Left cardiac atrium (tissue), 4 donors: ENCODE data around the gene WDFY2. TPM values are rescaled to one million over a fixed set of nuclear protein-coding genes. Genes with fewer than 3 reads are reported as not detected.
"Not testable (repeated sequence)": the region's sequence is repeated elsewhere in the genome, so short reads cannot be mapped to it uniquely, and the experiment has no call there.

Experiments used
- ATAC-seq, 2 donors: fragments of 200-7000 bp; cut with Tn5 transposase; one replicate each; pipeline ENCODE4 v1.9.1; 2020; ENCODE audit warnings: mild to moderate bottlenecking in 2 of 2, moderate library complexity in 2 of 2
- DNase-seq: peaks from one replicate; pipeline ENCODE4 v3.0.0-alpha.2; 2020
- intact Hi-C, 2 donors: fragments of 100-400 bp; cut with DNase I; formaldehyde crosslinking; loops; one replicate each; pipeline versions ENCODE4 v1.14.1 to v1.15.1; 2022 to 2023
- long read RNA-seq: library from polyadenylated mRNA; unstranded; transcript quantifications from one replicate; pipeline ENCODE4 v2.0.0, GENCODE V29; 2021
- total RNA-seq, 2 donors: library from RNA; stranded (reverse); fragmentation: NEBNext Ultra II Directional; extraction: Animal tissue kit (Norgen Biotek cat#: 25700); gene quantifications; one replicate each; pipeline ENCODE4 v1.2.1, GENCODE V29; 2021
- donor health status: DM: no; HTN: yes; CAD: no.
- donor health status: DM: no; HTN: yes; CAD: no; lungs with severe emphysema.
- donor health status: DM: yes; HTN: yes; CAD: no.
- donor health status: Dilated cardiomyopathy.

WDFY2 gene, protein sequence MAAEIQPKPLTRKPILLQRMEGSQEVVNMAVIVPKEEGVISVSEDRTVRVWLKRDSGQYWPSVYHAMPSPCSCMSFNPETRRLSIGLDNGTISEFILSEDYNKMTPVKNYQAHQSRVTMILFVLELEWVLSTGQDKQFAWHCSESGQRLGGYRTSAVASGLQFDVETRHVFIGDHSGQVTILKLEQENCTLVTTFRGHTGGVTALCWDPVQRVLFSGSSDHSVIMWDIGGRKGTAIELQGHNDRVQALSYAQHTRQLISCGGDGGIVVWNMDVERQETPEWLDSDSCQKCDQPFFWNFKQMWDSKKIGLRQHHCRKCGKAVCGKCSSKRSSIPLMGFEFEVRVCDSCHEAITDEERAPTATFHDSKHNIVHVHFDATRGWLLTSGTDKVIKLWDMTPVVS
- total RNA-seq, result 1 to 10 TPM; 5.4 to 7.2 TPM
- long read RNA-seq, full-length matches to known transcripts, result 5 of 14 reads
- long read RNA-seq, partial matches to known transcripts, result 2 of 14 reads
- long read RNA-seq, other reads (novel, unspliced or antisense), result 7 of 14 reads

DNA sequence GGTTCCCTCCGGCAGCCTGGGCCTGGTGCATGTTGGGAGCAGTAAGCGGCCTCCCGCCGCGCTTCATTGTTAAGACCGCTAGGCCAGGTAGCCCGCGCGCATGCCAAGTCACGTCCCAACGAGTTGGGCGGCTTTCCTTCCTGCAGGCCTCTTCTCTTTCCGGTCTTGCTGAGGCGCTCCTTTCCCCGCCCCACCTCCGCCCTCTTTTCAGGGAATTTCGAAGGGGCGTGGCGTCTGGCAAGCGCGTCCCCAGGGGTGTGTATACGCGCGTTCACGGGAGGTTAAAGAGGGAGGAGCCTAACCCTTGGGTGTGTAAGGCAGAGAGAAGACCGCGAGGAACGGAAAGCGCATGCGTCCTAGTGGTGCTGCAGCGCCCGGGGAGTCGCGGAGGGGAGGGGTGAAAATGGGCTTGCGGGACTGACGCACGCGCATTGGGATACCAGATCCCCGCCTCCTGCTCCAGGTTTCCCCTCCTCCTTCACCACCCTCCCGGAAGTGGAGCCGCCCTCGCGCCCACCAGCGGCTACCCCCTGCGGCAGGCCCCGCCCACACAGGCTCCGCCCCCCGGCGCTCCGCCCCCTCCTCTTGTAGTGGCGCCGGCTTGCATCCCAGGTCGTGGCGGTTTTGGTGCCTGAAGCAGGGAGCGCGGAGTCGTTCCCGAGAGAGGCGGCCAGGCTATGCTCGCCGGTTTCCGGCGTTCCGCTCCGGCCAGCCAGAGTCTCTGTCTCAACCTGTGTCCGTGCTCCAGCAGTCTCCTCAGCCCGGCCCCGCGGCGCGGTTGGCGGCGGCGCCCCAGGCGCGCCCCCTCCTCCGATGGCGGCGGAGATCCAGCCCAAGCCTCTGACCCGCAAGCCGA is at the start of gene WDFY2:
Gene WDFY2, plus strand, starts transcription at position 588 of the 856 bp plus-strand sequence. Its CDS starts 226 bp downstream, at position 814.
- peak; percentile 95 to 96 for ATAC-seq
- intact Hi-C loops, result loop anchor here (2.0 to 10.0 kb wide), 2 partner anchors 129 to 131 kb away; partner anchors contain the start of gene INTS6 (in 2 of the 2)
- DNase-seq, result peak; percentile 99

DNA sequence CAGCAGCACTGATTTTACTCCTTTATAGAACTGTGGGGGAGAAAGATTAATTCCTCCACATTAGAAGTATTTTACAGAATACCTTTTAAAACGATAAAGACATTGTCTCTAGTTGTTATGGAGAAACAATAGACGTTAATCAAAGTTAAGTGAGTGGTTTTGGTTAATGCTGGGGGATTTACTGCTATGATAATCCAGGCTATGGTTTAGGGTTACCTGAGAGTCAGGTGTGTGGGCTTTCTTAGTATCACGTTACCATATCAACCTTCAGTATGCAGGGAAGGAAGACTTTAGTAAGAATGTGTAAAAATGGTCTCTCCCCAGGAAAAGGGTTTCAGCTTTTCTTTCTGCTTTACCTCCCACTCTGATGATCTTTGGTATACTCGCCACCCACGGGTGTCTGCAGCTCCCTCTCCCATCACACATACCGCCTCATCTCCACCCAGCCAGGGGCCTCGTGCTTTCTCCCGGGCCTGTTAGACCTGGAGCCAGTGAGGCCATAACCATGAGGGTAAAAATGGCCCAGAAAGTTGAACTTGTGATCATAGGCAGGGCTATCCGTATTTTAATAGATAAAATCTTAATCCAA is 45.6 kb upstream of the WDFY2 start:
- no peak for ATAC-seq
- no peak for DNase-seq
- intact Hi-C loops, result no loop called here

DNA sequence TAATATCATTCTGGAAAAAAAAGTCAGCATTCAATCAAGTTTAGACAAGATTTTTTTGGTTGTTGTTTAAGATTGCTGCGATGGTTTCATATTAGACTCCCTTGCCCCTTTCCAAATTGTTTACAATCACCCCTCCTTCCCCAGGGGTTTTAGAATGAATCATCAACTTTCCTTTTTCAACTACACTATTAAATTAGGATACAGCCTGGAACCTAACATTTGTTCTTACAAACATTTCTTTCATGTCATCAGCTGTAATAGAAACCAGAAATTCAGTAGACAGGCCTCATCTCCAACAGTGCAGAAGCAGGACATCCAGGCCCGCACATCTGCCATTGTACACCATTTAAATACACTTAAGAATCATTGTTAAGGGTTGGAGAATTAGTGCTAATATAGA is 44.4 kb upstream of the WDFY2 start:
- DNase-seq (no peak), ATAC-seq (peak in 1 of 2 donors; percentile 33)
- intact Hi-C loops, result no loop called here

DNA sequence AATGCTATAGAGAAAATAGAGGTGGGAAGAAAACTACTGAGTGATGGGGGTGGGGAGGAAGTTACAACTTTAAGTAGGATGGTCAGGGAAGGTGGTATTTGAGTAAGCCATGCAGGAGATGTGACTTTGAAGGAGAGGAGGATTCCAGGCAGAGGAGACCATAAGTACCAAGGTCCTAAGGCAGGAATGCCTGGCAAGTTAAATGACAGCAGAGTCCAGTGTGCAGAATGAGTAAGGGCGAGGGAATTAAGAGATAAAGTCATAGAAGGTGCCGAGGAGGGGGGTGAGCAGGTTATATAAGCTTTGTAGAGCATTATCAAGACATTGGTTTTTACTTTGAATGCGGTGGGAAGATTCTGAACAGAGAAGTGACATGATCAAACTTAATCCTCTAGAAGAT is 43.2 kb upstream of the WDFY2 start:
- ATAC-seq, result peak in 1 of 2 donors; percentile 38
- intact Hi-C loops, result no loop called here
- no peak for DNase-seq

DNA sequence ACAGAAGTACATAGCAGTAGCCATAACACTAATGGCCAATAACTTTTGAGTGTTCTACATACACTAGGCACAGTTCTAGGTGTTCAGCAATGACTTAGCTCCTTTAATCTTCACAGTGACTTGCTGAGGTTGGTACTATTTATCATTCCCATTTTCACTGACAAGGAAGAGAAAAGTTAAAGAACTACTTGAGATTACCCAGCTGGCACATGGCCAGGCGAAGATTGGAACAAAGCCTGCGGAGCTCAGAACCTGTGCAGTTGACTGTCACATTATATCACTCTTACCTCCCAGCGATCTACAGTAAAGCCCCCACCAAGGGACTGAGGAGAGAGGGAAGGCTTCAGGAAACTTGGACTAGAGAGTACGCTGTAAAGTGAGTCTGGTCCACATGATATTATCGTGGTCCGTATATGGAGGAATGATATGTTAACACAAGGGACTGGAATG is 42.4 kb upstream of the WDFY2 start:
- ATAC-seq (peak; percentile 23 to 43), DNase-seq (no peak)
- intact Hi-C loops, result no loop called here

DNA sequence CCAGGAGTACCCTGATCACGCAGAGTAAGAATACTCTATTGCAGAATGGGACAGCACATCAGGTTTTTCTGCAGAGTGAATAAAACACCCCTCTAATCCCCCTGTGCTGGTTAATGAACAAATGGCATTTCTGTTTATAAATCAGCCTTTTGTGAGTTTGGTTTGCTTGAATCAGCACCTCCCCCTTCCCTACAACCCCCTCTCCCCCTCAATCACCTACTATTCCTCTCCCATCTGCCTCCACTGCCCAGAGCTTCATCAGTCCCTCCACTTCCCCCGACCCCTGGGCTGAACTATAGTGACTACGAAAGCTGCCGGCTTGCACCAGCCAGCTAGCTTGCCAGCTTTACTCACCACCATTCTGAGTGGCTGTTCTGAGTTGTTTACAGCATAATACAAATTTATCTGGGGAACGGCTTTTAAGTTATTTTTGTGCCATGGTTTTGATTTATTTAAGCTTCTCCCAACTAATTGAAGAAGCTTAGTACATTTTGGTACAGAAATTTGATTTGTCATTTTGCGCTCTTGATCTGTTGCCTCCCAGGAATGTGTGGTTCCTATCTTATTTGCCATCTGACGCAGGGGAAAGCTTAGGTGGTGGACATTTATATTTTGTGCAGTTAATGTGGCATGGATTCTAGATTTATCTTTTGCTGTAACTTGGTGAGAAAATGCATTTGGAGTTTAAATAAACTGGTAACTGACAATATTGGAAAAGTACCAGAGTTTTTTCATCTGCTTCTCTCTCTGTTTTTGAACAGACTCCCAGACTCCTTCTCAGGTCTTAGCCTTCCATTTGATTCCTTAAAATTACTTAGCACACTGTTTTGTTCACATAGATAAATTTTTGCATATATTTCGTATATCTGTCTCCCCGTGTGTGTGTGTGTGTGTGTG is 41.7 kb upstream of the WDFY2 start:
- peak; percentile 72 to 84 for ATAC-seq
- intact Hi-C loops, result no loop called here
- no peak for DNase-seq

DNA sequence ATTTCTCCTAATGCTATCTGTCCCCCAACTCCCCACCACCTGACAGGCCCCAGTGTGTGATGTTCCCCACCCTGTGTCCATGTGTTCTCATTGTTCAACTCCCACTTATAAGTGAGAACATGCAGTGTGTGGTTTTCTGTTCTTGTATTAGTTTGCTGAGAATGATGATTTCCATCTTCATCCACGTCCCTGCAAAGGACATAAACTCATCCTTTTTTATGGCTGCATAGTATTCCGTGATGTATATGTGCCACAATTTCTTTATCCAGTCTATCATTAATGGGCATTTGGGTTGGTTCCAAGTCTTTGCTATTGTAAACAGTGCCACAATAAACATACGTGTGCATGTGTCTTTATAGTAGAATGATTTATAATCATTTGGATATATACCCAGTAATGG is 38.8 kb upstream of the WDFY2 start:
- ATAC-seq, DNase-seq, intact Hi-C loops: not testable (repeated sequence)

DNA sequence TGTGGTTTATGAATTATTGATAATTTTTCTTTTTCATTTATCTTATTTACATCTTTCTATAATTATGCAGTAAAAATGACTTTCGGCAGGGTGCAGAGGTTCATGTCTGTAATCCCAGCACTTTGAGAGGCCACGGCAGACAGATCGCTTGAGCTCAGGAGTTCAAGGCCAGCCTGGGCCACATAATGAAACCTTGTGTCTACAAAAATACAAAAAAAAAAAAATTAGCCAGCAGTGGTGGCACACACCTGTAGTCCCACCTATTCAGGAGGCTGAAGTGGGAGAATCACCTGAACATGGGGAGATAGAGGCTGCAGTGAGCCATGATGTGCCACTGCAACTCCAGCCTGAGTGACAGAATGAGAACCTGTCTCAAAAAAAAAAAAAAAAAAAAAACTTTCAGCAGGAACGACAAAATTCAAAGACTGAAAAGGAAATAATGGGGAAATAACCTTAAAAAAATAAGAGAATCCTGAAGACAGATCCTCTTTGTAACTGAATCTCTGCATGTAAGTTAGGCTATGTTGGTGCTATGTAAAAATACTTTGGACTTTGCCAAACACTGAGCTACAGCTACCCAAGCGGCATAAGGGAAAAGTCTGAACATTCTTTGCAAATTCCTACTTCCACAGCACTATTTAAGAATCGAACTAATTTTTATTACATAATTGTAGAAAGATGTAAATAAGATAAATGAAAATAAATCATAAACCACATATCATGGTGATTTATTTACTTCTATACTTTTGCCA is 36.7 kb upstream of the WDFY2 start:
- DNase-seq (no peak), ATAC-seq (no peak)
- intact Hi-C loops, result no loop called here

DNA sequence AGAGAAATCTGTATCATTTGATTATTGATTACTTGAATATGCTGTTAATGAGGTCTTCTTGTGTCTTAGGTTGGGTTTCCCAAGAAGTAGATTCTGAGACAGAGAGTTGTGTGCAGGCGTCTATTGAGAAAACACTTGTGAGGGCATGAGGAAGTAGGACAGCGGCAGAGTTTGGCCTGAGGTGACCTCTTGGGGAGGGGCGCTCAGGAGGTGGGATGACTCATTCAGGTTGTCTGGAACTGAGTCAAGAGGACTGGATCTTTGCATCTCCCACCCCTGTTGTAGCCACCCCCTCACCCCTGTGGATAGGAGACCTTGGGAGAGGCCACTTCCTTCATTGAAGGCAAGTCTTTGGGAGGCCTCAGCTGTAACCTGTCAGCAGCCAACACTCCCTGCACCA is 35.2 kb upstream of the WDFY2 start:
- no peak for ATAC-seq
- no peak for DNase-seq
- intact Hi-C loops, result no loop called here

DNA sequence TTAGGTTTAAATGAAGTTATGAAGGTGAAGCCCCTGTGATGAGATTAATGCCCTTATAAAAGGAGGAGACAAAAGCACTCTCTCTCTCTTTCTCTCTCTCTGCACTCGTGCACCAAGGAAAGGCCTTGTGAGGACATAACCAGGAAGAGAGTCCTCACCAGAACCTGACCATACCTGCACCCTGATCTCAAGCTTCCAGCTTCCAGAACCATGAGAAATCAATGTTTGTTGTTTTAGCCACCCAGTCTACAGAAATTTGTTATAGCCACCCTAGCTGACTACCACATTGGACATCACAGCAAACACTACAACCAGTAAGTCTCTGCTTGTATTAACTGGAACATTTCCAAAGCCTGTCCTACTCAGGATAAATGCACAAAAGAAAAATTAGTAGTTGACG is 34.7 kb upstream of the WDFY2 start:
- no peak for DNase-seq
- ATAC-seq, result no peak
- intact Hi-C loops, result no loop called here

DNA sequence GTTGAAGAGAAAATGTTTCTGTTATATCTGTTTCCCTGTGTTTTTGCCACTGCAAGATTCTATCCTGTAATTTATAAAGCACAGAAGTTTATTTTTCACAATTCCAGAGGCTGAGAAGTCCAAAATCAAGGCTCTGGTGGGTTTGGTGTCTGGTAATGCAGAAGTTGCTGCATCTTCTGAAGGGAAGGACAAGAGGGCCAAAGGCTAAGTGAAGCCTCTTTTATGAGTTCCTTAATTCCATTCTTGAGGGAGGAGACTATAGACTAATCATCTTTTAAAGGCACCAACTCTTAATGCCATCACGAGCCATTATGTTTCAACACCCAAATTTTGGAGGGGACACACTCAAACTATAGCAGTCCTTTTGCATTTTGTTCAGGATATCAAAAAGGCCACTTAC is 34.1 kb upstream of the WDFY2 start:
- intact Hi-C loops, result no loop called here
- ATAC-seq (no peak), DNase-seq (no peak)

DNA sequence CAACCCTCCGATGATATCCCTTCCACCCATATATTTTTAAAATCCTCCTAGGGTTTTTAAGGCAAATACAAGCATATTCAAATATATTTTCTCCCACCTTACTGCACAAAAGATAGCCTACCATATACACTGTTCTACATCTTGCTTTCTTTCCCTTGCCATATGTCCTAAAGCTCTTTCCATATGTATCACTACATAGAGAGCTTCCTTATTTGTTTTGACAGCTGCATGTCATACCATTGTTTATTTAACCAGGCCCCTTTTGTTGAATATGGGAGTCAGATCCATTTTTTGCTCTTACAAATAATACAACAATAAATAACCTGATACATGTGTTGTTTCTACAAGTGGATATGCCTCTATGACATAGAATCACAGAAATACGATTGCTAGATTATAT is 32.8 kb upstream of the WDFY2 start:
- intact Hi-C loops, result no loop called here
- ATAC-seq (no peak), DNase-seq (no peak)

DNA sequence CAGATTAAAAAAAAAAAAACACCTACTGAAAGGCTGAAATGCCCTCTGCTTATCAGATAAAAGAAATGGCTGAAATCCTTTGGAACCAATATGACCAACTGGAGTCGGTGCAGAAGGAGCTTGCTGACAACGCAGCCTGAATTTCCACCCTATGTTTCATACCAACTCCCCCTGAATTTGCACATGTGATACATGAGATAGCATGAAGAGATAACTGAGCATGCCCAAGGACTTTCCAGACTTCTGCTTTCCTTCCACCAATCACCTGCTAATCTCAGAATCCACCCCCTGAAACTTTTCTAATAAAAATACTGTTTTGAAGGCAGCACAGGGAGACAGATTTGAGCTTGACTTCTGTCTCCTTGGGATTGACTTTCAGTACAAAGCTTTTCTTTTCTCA is 32.2 kb upstream of the WDFY2 start:
- peak in 1 of 2 donors; percentile 41 for ATAC-seq
- intact Hi-C loops, result no loop called here
- DNase-seq, result no peak

DNA sequence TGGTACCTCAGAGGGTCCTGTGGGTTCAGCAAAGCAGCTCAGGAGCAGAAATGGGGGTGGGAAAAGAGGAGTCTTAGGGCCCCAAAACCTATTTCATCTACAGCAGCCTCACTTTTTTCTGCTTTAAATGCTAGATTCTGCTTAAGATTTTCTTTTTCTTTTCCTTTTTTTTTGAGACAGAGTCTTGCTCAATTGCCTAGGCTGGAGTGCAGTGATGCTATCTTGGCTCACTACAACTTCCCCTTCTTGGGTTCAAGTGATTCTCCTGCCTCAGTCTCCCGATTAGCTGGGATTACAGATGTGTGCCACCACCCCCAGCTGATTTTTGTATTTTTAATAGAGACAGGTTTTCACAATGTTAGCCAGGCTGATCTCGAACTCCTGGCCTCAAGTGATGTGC is 30.7 kb upstream of the WDFY2 start:
- no peak for DNase-seq
- no peak for ATAC-seq
- intact Hi-C loops, result no loop called here

DNA sequence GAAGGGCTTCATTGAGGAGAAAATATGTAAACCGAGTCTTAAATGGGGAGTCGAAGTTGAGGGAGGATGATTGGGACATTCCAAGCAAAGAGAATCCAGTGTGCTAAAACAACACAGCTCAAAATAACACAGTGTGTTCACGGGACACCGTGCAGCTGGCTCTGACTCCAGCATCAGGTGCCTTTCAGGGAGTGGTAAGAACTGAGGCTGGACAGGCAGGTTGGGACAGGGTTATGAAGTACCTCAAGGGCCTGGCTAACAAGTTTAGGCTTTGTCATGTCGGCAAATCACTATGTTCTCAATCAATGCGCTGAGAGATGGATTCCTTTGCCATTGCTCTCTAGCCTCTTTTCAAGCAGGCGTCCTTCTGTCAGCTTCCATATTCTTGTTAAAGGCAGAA is 27.5 kb upstream of the WDFY2 start:
- intact Hi-C loops, result no loop called here
- DNase-seq (no peak), ATAC-seq (peak in 1 of 2 donors; percentile 19)

DNA sequence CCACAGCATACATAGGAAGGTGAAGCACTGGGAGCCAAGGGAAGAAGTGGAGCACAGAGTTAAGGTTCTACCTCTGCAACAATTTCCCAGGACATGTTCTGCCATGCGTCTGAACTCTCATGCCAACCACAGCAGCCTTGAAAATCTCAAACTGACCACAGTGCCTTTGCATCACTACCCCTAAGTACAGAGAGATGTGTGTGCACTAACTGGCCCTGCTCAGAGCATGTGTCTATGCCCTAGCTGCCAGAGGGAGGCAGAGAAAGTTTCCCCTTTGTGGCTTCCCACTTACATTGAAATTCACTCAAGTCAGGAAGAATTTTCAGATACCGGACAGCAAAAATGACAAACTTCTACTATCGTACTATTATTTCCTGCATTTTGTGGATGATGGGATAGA is 26.8 kb upstream of the WDFY2 start:
- ATAC-seq (peak in 1 of 2 donors; percentile 5), DNase-seq (no peak)
- intact Hi-C loops, result no loop called here

DNA sequence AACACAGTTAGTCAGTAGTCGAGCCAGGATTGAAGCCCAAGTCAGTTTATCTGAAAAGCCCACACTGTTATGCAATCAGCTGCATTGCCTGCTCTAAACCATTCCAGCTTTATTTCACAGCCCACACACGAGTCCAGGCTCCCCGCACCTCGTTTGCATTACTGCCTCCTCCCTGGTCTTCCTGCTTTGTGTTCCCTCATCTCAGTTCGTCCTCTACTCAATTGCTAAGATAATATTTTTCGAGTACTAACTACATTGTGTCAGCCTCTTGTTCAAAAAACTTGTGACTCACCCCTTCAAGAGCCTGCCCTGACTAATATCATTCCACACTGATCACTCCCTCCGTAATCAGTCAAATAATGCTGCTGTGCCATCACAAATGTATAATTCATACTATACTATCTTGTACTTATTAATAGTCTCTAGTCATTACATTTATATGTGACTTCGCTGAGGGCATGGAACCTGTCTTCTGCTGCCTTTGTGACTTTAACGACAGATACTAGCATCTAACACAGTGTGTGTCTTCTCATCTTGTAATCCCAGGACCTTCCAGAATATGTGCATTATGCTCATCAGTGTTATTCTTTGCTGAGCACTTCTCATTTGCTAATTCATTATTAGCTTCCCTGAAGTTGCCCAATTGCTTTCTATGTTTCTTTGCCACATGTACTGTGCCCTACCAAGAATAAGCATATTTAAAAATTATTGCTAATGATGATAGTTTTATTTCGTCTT is 26.2 kb upstream of the WDFY2 start:
- no peak for DNase-seq
- ATAC-seq, result peak; percentile 53 to 95

More for the DNA sequence above, 26.2 kb upstream of the WDFY2 start:
- intact Hi-C loops, result no loop called here
